ENCODE results near the gene C1QA. TPM values are rescaled to one million over a fixed set of nuclear protein-coding genes. Genes with fewer than 3 reads are reported as not detected.

Gene C1QA
- total RNA-seq, 1 donor, result not detected

- TF ChIP-seq CTCF (IDR thresholded peaks at IDR 0.05; ENCODE audit: insufficient read depth, low read length), result no peak
- DNase-seq (ENCODE audit: low read depth), result no peak
- H3K4me3 ChIP-seq (ENCODE audit: low read depth, low read length), result no peak overlapping the region
These were observed 9.9 kb upstream of the C1QA start for GRCh38 chr1:22626237-22627157.

GRCh38 chr1:22627331-22627730 is 9.1 kb upstream of the C1QA start:
- no peak for DNase-seq (ENCODE audit: low read depth)
- no peak for TF ChIP-seq CTCF (IDR thresholded peaks at IDR 0.05; ENCODE audit: insufficient read depth, low read length)
- H3K4me3 ChIP-seq (ENCODE audit: low read depth, low read length), result no peak overlapping the region

GRCh38 chr1:22628698-22629444 is 7.6 kb upstream of the C1QA start:
- H3K4me3 ChIP-seq (ENCODE audit: low read depth, low read length), result no peak overlapping the region
- no peak for TF ChIP-seq CTCF (IDR thresholded peaks at IDR 0.05; ENCODE audit: insufficient read depth, low read length)
- DNase-seq (ENCODE audit: low read depth), result no peak

DNA sequence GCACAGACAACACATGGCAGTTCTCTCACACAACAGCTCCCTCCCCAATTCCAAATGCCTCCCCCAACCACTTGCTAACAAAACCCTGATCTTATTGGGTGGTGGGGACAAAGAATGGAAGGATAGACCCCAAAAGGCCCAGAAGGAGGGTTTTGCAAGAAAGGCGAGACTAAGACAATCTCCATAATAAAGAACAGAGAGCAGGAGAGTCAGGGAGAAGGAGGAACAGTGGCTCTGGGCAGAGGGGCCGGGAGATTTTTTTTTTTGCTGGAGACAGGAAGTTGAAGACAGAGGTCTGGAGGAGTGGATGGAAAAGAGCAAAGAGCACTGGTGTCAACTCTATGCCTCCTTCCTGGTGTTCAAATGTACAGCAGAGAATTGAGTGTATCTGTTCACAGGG is 6.5 kb upstream of the C1QA start:
- no peak overlapping the region for H3K4me3 ChIP-seq (ENCODE audit: low read depth, low read length)
- DNase-seq (ENCODE audit: low read depth), result no peak
- no peak for TF ChIP-seq CTCF (IDR thresholded peaks at IDR 0.05; ENCODE audit: insufficient read depth, low read length)

- H3K4me3 ChIP-seq (ENCODE audit: low read depth, low read length), result no peak overlapping the region
- DNase-seq (ENCODE audit: low read depth), result no peak
- TF ChIP-seq CTCF (IDR thresholded peaks at IDR 0.05; ENCODE audit: insufficient read depth, low read length), result no peak
These were observed 2.5 kb upstream of the C1QA start for GRCh38 chr1:22633697-22634463.

DNA sequence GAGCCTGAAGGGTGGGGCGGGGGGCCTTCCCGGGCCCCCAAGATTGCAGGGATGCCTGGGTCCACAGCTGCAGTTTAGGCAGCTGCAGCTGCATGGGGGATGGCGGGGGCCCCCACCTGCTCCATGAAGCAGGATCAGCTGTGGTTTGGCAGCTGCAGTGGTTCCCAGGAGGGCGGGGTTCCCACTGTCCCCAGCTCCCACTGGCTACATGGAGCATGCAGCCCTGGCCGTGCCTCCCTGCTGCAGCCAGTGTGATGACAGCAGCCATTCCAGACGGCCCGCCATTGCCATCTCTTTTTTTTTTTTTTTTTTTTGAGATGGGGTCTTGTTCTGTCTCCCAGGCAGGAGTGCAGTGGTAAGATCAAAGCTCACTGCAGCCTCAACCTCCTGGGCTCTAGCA is 992 bp upstream of the C1QA start:
- no peak overlapping the region for H3K4me3 ChIP-seq (ENCODE audit: low read depth, low read length)
- no peak for TF ChIP-seq CTCF (IDR thresholded peaks at IDR 0.05; ENCODE audit: insufficient read depth, low read length)
- no peak for DNase-seq (ENCODE audit: low read depth)
